H7 (cell line): Measurements from ENCODE around the gene PRPF40A. TPM values are rescaled to one million over a fixed set of nuclear protein-coding genes. Genes with fewer than 3 reads are reported as not detected.
"Not testable (repeated sequence)": the region's sequence is repeated elsewhere in the genome, so short reads cannot be mapped to it uniquely, and the experiment has no call there.

Source experiments
- DNase-seq: peaks from one replicate; pipeline ENCODE4 v3.0.0; 2012
- H3K27me3 ChIP-seq: 2 replicates; pipeline ENCODE4 v1.6.0; 2011; ENCODE audit warnings: mild to moderate bottlenecking, low read length; ENCODE audit not compliant: control insufficient read depth, insufficient read depth
- H3K36me3 ChIP-seq: replicated peaks from 2 replicates; pipeline ENCODE4 v1.5.1; 2011; ENCODE audit warnings: low read length; ENCODE audit not compliant: control insufficient read depth, insufficient read depth
- H3K4me3 ChIP-seq: 2 replicates; pipeline ENCODE4 v1.5.1; 2011; ENCODE audit warnings: low read depth, mild to moderate bottlenecking, control low read depth, low read length, moderate library complexity; ENCODE audit not compliant: insufficient read depth
- total RNA-seq: library from RNA; depleted of rRNA; stranded (reverse); fragments of >200 nt; shearing (Covaris generic); gene quantifications from 2 replicates; pipeline ENCODE4 v1.2.3, GENCODE V29; 2014

The PRPF40A gene
- total RNA-seq, 1 experiment from 2014 or later = 157 TPM

- Histone ChIP-seq H3K27me3 (no peaks in the 10 kb centered on the region), H3K36me3 (no peaks in the 10 kb centered on the region), H3K4me3 (no peak overlapping the region)
- no peak for DNase-seq
Observed at GRCh38 chr2:152730591-152731333, 13.5 kb upstream of the PRPF40A start.

DNA sequence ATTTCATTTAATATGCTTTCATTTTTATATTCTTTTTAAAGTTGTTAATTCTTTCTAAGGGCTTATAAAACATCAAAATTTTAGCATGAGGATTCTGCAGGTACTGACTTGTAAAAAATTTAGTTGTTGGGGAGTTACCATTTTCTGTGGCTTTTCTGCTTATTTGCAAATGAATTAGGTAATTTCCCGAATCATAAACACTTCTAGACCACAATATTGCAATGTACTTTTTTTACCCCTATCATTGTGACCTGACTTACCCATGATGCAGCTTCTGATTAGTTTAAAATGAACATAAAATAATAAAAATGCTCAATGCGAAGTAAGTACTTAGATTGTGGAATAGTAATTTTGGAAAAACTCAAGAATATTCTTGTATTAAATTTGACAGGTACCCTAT lies 12.6 kb upstream of the PRPF40A start:
- H3K4me3 ChIP-seq = no peak overlapping the region
- DNase-seq = no peak
- H3K36me3 ChIP-seq = no peaks in the 10 kb centered on the region; the same call in 1 of the 2 replicates
- no peaks in the 10 kb centered on the region for H3K27me3 ChIP-seq

- H3K27me3 ChIP-seq = no peaks in the 10 kb centered on the region
- no peak overlapping the region for H3K4me3 ChIP-seq
- no peak for DNase-seq
- H3K36me3 ChIP-seq = no peaks in the 10 kb centered on the region; the same call in 1 of the 2 replicates
Observed at GRCh38 chr2:152723918-152724317, 6.7 kb upstream of the PRPF40A start.

- not testable (repeated sequence) for DNase-seq, H3K27me3 ChIP-seq, H3K36me3 ChIP-seq, H3K4me3 ChIP-seq
Observed at GRCh38 chr2:152722639-152723038, 5.4 kb upstream of the PRPF40A start.

DNA sequence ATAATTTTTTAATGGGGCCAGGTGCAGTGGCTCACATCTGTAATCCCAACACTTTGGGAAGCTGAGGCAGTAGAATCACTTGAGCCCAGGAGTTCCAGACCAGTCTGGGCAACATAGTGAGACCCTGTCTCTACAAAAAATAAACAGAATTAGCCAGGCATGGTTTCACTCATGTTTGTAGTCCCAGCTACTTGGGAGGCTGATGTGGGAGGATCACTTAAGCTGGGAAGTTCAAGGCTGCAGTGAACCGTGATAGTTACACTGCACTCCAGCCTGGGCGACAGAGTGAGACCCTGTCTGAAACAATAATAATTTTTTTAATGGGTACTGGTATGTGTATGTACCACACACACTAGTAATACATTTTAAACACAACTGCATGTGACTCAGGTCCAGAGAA lies 3.5 kb upstream of the PRPF40A start:
- DNase-seq = no peak
- Histone ChIP-seq H3K4me3 (no peak overlapping the region), H3K36me3 (no peaks in the 10 kb centered on the region; the same call in 1 of the 2 replicates), H3K27me3 (no peaks in the 10 kb centered on the region)

GRCh38 chr2:152718909-152719645 lies 1.8 kb upstream of the PRPF40A start:
- no peaks in the 10 kb centered on the region for H3K27me3 ChIP-seq
- peak overlapping the region; percentile 99 for H3K4me3 ChIP-seq
- peak; percentile 42 for DNase-seq
- peaks cover 7% of the 10 kb centered on the region for H3K36me3 ChIP-seq

- DNase-seq = peak; percentile 89
- H3K4me3 ChIP-seq = peak within 1 kb of the TSS; percentile 99
- H3K27me3 ChIP-seq = no peaks in the 10 kb centered on the region
- H3K36me3 ChIP-seq = peaks cover 9% of the 10 kb centered on the region
Observed at GRCh38 chr2:152718076-152718908, 1.0 kb upstream of the PRPF40A start, which contains the start of gene ARL6IP6. ARL6IP6 (plus strand) TSS chr2:152718620; CDS start chr2:152718625, 5 bp downstream.

GRCh38 chr2:152716805-152717227 lies 445 bp downstream of the PRPF40A start:
- Histone ChIP-seq H3K27me3 (no peaks in the 10 kb centered on the region), H3K36me3 (peaks cover 9% of the 10 kb centered on the region), H3K4me3 (peak overlapping the region; percentile 99)
- DNase-seq = peak; percentile 10

DNA sequence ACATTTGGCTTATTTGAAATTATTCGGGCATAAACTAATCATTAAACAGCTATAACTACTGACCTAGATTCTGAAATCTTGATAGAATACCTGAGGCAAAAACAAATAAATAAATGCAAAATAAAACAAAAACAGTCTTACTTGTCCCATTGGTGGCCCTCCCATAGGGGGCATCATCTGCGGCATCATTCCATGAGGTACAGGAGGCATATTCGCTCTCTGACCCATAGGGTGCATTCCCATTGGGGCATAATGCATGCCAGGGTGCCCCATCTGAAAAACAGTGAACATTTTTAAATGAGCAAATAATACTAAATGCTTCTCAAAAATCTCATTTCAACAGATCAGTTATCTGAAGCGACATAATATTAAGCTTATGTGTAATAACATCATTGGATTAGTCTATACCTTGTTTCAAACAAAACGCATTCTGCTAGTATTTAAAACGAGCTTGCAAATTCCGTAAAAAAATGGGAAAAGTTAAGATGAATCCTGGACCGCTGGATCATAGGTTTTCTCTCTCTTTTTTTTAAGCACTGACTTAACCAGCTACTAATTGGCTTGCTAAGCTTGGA lies 1.3 kb downstream of the PRPF40A start:
- peaks cover 9% of the 10 kb centered on the region for H3K36me3 ChIP-seq
- H3K4me3 ChIP-seq = peak overlapping the region; percentile 99
- no peaks in the 10 kb centered on the region for H3K27me3 ChIP-seq
- peak; percentile 26 for DNase-seq

DNA sequence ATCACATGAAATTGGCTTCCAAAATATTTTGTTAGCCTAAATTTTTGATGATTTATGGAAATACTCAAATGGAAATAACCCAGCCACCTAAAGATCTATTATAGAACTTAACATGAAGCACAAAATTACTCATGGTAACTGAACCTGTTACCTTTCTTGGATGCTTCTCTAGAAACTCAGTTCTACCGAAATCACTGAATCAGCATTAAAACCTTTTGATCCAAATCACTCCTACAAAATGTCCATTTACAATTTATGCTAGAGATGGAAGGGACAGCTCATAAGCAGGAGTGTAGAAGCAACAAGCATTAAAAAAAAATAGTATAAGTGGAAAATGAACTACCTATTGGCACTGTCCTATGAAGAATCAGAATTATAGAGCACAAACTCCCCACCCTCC lies 2.1 kb downstream of the PRPF40A start:
- no peak for DNase-seq
- H3K4me3 ChIP-seq = no peak overlapping the region
- peaks cover 9% of the 10 kb centered on the region for H3K36me3 ChIP-seq
- no peaks in the 10 kb centered on the region for H3K27me3 ChIP-seq

DNA sequence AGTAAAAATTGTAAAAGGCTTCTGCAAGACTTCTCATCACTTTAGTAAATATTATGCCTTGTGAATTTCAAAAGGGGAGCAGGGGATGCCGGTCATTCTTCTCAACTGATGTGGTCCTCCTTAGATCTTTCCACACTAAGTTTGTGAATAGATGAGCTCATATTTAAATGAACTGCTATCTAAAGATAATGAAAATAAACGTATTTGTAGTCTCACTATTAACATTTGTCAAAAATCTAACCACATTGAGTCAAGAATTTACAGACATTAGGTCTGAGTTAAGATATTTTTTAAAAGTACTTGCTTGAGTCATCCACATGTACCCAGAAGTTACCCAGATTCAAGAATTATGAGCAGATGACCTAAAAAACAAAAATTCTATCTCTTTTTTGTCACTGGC lies 6.5 kb downstream of the PRPF40A start:
- H3K4me3 ChIP-seq = no peak overlapping the region
- no peaks in the 10 kb centered on the region for H3K27me3 ChIP-seq
- no peak for DNase-seq
- H3K36me3 ChIP-seq = peaks cover 9% of the 10 kb centered on the region

- H3K36me3 ChIP-seq = peaks cover 2% of the 10 kb centered on the region
- no peak for DNase-seq
- H3K4me3 ChIP-seq = no peak overlapping the region
- no peaks in the 10 kb centered on the region for H3K27me3 ChIP-seq
Observed at GRCh38 chr2:152708742-152709141, 8.5 kb downstream of the PRPF40A start.

GRCh38 chr2:152706477-152707021 lies 10.7 kb downstream of the PRPF40A start:
- no peak for DNase-seq
- no peaks in the 10 kb centered on the region for H3K27me3 ChIP-seq
- H3K36me3 ChIP-seq = no peaks in the 10 kb centered on the region; the same call in 1 of the 2 replicates
- H3K4me3 ChIP-seq = no peak overlapping the region

DNA sequence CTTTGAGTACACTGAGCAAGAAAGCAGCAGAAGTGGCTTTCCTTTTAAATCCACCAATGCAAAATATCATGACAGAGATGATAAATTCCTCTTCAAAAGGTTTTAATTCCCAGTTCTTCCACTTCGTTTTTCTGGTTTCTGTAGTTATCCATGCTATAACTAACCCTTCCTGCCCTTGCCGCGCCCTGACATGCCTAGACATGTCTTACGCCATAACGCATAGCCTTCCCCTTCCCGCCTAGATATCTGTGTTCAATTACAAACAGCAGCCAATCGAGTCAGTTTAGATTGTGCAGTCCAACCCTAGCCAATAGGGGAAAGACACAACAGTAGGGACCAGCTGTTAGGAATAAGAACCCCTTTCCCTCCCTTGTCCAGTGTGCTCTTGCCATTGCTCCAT lies 16.1 kb downstream of the PRPF40A start:
- DNase-seq = no peak
- Histone ChIP-seq H3K4me3 (no peak overlapping the region), H3K36me3 (no peaks in the 10 kb centered on the region), H3K27me3 (no peaks in the 10 kb centered on the region)
